ENCODE measurements around the gene SEM1.

- no peak for TF ChIP-seq MAX (IDR thresholded peaks at IDR 0.05)
- no peak for TF ChIP-seq CTCF (IDR thresholded peaks at IDR 0.05)
- no peak for TF ChIP-seq POLR2A (IDR thresholded peaks at IDR 0.05; ENCODE audit: low read length)
- no peak for TF ChIP-seq MAFK (IDR thresholded peaks at IDR 0.05; ENCODE audit: partially characterized antibody)
- no peak for TF ChIP-seq REST (IDR thresholded peaks at IDR 0.05)
- TF ChIP-seq BHLHE40 (IDR thresholded peaks at IDR 0.05; ENCODE audit: low read depth, low read length): no peak
- TF ChIP-seq KDM1A (IDR thresholded peaks at IDR 0.05; ENCODE audit: low read depth): no peak
- no peak for TF ChIP-seq EP300 (IDR thresholded peaks at IDR 0.05)
- TF ChIP-seq JUN (IDR thresholded peaks at IDR 0.05): no peak
- no peak for TF ChIP-seq E2F6 (IDR thresholded peaks at IDR 0.05; ENCODE audit: borderline replicate concordance, low read depth)
These were observed 28.0 kb upstream of the SEM1 start for GRCh38 chr7:96737545-96738050.

All from A549 (cell line).